Measurements from ENCODE around the gene ZNRF2. TPM values are rescaled to one million over a fixed set of nuclear protein-coding genes. Genes with fewer than 3 reads are reported as not detected.
"Not testable (repeated sequence)": the region's sequence is repeated elsewhere in the genome, so short reads cannot be mapped to it uniquely, and the experiment has no call there.

The ZNRF2 gene
- total RNA-seq, 3 donors from 2014 or later: 34.0 to 53.3 (median 40.5) TPM

DNA sequence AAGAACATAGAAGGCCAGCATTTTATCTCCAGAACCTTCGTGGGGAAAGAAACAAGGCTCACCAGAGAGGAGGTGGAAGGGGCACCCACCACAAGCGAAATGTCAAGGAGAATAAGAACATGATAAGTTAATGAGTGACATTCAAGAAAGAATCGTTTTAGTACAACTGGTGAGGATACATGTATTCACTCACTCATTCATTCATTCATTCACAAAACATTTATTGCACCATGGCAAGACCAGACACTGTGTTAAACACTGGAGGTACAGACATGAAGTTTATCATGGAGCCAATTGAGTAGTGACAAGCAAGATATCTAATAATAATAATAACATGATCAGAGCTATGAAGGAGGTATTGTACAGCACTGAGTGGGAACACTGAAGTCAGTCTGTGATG, 1.7 kb upstream of the ZNRF2 start:
- Histone ChIP-seq H3K36me3 (ENCODE audit: low read depth) (peaks cover 6% of the 10 kb centered on the region), H3K4me3 (no peak overlapping the region), H3K4me1 (ENCODE audit: low read depth) (peaks cover 12% of the 10 kb centered on the region), H3K9me3 (no peaks in the 10 kb centered on the region)
- intact Hi-C loops (cut with DNase I, micrococcal nuclease): no loop called here
- DNase-seq (no peak), ATAC-seq (no peak)
- TF ChIP-seq, protein P1, sequence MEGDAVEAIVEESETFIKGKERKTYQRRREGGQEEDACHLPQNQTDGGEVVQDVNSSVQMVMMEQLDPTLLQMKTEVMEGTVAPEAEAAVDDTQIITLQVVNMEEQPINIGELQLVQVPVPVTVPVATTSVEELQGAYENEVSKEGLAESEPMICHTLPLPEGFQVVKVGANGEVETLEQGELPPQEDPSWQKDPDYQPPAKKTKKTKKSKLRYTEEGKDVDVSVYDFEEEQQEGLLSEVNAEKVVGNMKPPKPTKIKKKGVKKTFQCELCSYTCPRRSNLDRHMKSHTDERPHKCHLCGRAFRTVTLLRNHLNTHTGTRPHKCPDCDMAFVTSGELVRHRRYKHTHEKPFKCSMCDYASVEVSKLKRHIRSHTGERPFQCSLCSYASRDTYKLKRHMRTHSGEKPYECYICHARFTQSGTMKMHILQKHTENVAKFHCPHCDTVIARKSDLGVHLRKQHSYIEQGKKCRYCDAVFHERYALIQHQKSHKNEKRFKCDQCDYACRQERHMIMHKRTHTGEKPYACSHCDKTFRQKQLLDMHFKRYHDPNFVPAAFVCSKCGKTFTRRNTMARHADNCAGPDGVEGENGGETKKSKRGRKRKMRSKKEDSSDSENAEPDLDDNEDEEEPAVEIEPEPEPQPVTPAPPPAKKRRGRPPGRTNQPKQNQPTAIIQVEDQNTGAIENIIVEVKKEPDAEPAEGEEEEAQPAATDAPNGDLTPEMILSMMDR (IDR thresholded peaks at IDR 0.05): no peak

DNA sequence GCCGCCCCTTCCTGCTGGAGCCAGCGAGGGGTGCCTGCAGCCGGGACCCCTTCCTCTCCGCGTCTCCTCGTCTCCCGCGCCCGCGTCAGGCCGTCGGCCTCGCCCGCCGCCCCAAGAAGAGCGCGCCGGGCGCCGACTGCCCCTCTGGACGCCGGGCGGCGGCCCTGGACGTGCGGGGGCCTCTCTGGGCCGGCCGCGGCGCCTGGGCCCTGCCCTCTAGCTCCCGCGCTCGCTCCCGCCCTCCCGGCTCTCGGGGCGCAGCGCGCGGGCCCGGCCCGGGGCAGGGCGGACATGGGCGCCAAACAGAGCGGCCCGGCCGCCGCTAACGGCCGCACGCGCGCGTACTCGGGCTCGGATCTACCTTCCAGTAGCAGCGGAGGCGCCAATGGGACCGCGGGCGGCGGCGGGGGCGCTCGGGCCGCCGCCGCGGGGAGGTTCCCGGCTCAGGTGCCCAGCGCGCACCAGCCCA, 704 bp downstream of the ZNRF2 start:
- ATAC-seq (peak; percentile 31), DNase-seq (peak in 2 of 3 donors; percentile 44 to 66)
- TF ChIP-seq, protein P1 (IDR thresholded peaks at IDR 0.05): no peak
- H3K36me3 ChIP-seq (ENCODE audit: low read depth): peaks cover 6% of the 10 kb centered on the region
- peaks cover 33% of the 10 kb centered on the region for H3K4me1 ChIP-seq (ENCODE audit: low read depth)
- H3K4me3 ChIP-seq: peak overlapping the region; percentile 74
- H3K9me3 ChIP-seq: no peaks in the 10 kb centered on the region
- intact Hi-C loops (cut with DNase I, micrococcal nuclease): no loop called here

DNA sequence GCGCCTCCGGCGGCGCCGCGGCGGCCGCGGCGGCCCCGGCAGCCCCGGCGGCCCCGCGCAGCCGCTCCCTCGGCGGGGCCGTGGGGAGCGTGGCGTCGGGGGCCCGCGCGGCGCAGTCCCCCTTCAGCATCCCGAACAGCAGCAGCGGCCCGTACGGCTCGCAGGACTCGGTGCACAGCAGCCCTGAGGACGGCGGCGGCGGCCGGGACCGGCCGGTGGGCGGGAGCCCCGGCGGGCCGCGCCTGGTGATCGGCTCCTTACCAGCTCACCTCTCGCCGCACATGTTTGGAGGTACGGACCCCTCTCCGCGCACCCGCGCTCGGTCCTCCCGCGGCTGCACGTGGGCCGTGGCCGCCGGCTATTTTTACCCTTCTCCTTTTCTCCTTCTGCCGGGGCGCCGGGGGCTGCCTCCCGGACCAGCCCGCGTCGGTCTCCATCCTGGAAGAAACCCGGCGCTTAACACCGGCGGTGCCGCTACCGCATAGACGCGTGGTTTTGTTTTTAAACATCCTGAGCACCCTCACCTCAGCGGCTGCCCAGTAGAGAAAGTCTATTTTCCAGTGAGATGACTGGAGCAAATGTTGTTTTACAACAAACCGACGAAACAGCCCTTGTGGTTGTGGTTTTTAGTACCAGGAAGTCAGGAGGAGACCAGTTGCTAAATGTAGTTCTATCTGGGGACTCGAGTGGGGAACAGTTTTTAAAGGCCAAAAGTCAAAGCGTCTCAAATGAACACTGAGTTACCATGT, 1.3 kb downstream of the ZNRF2 start:
- H3K4me3 ChIP-seq: peak overlapping the region; percentile 74
- TF ChIP-seq, protein P1 (IDR thresholded peaks at IDR 0.05): no peak
- peaks cover 37% of the 10 kb centered on the region for H3K4me1 ChIP-seq (ENCODE audit: low read depth)
- no peak for ATAC-seq
- DNase-seq: peak; percentile 58 to 70 (median 60)
- peaks cover 6% of the 10 kb centered on the region for H3K36me3 ChIP-seq (ENCODE audit: low read depth)
- intact Hi-C loops (cut with DNase I, micrococcal nuclease): no loop called here
- H3K9me3 ChIP-seq: no peaks in the 10 kb centered on the region

DNA sequence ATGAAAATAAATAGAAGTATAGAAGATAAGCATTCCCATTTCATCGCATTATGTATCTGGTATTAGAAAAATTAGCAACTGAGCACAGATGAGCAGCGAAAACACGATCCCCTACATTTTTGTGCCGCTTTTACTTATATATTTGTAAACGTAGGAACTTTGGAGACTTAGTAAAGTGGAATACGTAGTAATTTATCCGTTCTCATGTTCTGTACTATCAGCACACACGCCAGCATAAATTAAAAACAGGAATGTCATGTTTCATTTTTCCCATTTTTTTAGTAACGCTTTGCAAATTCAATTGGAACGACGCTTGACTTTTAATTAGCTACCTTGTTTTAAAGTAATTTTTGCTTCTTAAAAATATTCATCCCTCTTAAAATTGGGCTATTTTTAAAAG, 2.4 kb downstream of the ZNRF2 start:
- H3K4me1 ChIP-seq (ENCODE audit: low read depth): peaks cover 37% of the 10 kb centered on the region
- H3K9me3 ChIP-seq: no peaks in the 10 kb centered on the region

DNA sequence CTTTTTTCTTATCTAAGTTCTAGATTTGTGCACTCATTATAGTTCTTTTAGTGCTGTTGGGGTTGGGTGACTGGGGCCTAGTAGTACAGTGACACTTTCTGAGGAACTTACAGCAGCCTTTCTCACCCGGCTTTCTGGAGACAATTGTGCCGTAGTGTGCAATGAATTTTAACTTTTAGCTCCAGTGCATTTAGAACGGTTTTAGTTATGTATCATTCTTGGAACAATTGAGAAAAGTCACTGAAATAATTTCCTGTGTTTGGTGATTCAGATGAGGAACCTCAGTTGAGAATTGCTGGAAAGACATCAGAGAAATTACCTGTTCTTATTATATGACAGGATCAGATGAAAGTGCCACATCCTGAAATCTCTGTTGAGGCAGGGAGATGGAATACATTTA, 3.2 kb downstream of the ZNRF2 start:
- H3K9me3 ChIP-seq; ATAC-seq; H3K36me3 ChIP-seq (ENCODE audit: low read depth); DNase-seq; intact Hi-C loops (cut with DNase I, micrococcal nuclease); H3K4me3 ChIP-seq: not testable (repeated sequence)
- peaks cover 35% of the 10 kb centered on the region for H3K4me1 ChIP-seq (ENCODE audit: low read depth)

More for the DNA sequence above, 2.4 kb downstream of the ZNRF2 start:
- peaks cover 6% of the 10 kb centered on the region for H3K36me3 ChIP-seq (ENCODE audit: low read depth)
- no peak for ATAC-seq
- peak overlapping the region; percentile 74 for H3K4me3 ChIP-seq
- TF ChIP-seq, protein P1 (IDR thresholded peaks at IDR 0.05): no peak
- intact Hi-C loops (cut with DNase I, micrococcal nuclease): no loop called here
- DNase-seq: no peak

DNA sequence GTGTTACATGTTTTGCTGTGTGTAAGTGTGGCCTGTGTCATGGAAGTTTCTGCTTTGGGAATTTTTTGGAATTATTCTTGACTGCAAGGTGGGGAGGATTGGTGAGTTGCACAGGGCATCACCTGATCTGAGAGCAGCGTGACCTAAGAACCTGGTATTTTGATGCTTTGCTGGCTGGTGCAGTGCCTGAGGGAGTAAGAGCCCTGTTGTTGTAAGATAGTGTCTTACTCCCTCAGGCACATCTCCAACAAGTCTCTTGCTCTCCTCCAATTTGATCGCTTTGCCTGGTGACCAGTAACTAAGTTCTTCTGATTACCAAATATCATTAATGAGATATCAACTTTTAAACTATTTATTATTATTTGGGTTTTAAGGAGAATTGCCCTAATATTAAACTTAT, 5.2 kb downstream of the ZNRF2 start:
- ATAC-seq; intact Hi-C loops (cut with DNase I, micrococcal nuclease); H3K36me3 ChIP-seq (ENCODE audit: low read depth); DNase-seq; H3K9me3 ChIP-seq; H3K4me3 ChIP-seq: not testable (repeated sequence)
- H3K4me1 ChIP-seq (ENCODE audit: low read depth): peaks cover 39% of the 10 kb centered on the region

DNA sequence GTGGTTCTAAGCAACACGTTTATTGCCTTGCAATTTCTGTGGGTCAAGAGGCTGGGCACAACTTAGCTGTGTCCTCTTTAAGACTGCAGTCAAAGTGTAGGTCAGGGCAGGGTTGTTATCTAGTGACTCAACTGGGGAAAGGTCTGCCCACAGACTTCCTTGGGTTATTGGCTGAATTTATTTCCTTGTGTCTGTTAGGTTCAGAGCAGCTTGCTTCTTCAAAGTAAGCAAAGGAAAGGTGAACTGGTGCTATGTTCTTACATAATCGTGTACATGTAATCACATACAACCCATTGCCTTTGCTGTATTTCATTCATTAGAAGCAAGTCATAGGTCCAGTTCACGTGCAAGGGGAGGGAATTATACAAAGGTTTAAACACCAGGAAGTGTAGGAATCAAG, 5.9 kb downstream of the ZNRF2 start:
- intact Hi-C loops (cut with DNase I, micrococcal nuclease); H3K9me3 ChIP-seq; H3K36me3 ChIP-seq (ENCODE audit: low read depth); H3K4me3 ChIP-seq: not testable (repeated sequence)
- peak; percentile 89 for ATAC-seq
- DNase-seq: peak in 1 of 3 donors; percentile 62
- H3K4me1 ChIP-seq (ENCODE audit: low read depth): peaks cover 39% of the 10 kb centered on the region

DNA sequence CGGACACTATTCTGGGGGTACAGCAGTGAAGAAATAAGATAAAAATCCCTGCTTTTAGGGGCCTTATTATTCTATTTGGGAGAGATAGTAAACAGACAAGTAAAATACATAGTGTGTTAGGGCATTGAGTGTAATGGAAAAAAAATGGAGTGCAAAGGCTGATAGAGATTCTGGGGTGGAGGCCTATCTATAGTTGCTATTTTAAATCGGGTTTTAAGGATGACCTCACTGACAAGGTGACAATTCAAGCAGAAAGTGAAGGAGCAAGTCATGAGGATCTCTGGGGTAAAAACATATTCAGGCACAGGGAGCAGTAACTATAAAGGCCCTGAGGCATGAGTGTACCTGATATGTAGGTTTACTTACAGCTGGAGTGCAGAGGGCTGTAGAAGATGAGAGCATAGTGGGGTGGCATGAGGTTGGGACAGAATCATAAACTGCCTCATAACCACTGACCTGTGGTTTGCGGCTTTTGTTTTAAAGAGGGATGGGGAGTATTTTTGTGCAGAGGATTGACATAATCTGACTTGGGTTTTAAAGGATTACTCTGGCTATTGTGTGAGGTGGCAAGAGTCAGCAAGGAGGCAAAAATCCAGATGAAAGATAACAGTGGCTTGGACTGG, 8.1 kb downstream of the ZNRF2 start:
- DNase-seq; ATAC-seq; H3K4me3 ChIP-seq; H3K36me3 ChIP-seq (ENCODE audit: low read depth); intact Hi-C loops (cut with DNase I, micrococcal nuclease); H3K9me3 ChIP-seq: not testable (repeated sequence)
- H3K4me1 ChIP-seq (ENCODE audit: low read depth): peaks cover 37% of the 10 kb centered on the region

DNA sequence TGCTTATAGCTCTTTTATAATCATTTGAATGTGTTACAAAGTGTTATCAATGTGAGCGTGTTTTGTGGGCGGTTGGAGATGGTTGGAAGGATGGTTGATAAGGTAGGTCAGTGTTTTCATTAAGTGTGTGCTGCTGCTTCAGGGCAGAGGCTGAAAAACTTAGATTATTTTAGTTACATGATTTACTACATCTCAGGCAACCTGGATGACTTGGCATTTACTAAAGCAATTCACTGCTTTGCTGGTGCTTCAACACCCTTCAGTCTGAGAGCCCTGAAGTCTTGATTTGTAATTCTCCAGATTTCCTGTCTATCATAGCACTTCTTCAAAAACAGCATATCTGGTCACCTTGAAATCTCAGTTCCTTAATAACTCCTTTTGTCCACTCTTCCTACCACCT, 11.9 kb downstream of the ZNRF2 start:
- H3K4me3 ChIP-seq; DNase-seq; intact Hi-C loops (cut with DNase I, micrococcal nuclease); ATAC-seq; H3K9me3 ChIP-seq; H3K36me3 ChIP-seq (ENCODE audit: low read depth): not testable (repeated sequence)
- H3K4me1 ChIP-seq (ENCODE audit: low read depth): peaks cover 18% of the 10 kb centered on the region

DNA sequence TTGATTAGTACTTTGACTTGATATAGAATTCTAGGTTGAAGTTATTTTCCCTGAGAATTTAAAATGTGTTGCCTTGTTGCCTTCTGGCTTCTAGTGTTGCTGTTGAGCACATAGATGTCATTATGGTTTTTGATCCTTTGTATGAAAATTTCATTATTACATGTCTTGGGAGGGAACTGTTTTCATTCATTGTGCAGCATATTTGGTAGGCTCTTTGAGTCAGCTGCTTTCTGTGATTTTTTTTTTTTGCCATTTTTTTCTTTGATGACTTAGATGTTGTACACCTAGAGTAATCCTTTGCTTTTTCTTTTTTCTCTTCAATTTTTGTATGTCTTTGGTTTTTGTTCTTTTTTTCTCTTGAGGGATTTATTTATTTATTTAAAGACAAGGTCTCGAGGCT, 13.1 kb downstream of the ZNRF2 start:
- DNase-seq; ATAC-seq; H3K4me3 ChIP-seq; H3K36me3 ChIP-seq (ENCODE audit: low read depth); H3K9me3 ChIP-seq; intact Hi-C loops (cut with DNase I, micrococcal nuclease): not testable (repeated sequence)
- H3K4me1 ChIP-seq (ENCODE audit: low read depth): peaks cover 21% of the 10 kb centered on the region
